CD4-positive, alpha-beta T cell (primary cell): ENCODE measurements around the gene WDR86. TPM values are rescaled to one million over a fixed set of nuclear protein-coding genes. Genes with fewer than 3 reads are reported as not detected.

Experiments
- ATAC-seq: fragments of 200-7000 bp; cut with Tn5 transposase; one replicate; pipeline ENCODE4 v1.10.0; 2022; ENCODE audit warnings: mild to moderate bottlenecking; ENCODE audit not compliant: poor library complexity
- CTCF ChIA-PET: fragments of 350-600 bp; sonication (Branson Sonifier 250); formaldehyde crosslinking; loops from one replicate; lab custom pipeline; 2021; ENCODE audit warnings: antibody characterized with exemption, inconsistent platforms; lab: Charles Lee
- POLR2A ChIA-PET: fragments of 350-600 bp; sonication (Branson Sonifier 250); formaldehyde crosslinking; loops from one replicate; lab custom pipeline; 2021; ENCODE audit warnings: antibody characterized with exemption, inconsistent platforms; lab: Charles Lee
- DNase-seq, 14 experiments: peaks; one replicate each; pipeline ENCODE4 v3.0.0-alpha.2; 2013 to 2020; ENCODE audit warnings: mixed read lengths in 2 of 14
- H3K27ac ChIP-seq, 2 donors: one replicate each; pipeline versions ENCODE4 v1.5.1 to v1.7.0; 2013; ENCODE audit warnings: low read length in 2 of 2, low read depth in 1 of 2, mild to moderate bottlenecking in 1 of 2
- H3K27me3 ChIP-seq, 2 experiments: 1 replicate in 1 of 2; 2 replicates in 1 of 2; pipeline versions ENCODE4 v1.6.1 to v1.7.0; 2013; ENCODE audit warnings: low read length in 2 of 2, control low read depth in 1 of 2, mild to moderate bottlenecking in 1 of 2, moderate library complexity in 1 of 2; ENCODE audit not compliant: insufficient read depth in 2 of 2, control insufficient read depth in 1 of 2
- H3K36me3 ChIP-seq: one replicate; pipeline ENCODE4 v1.6.1; 2013; ENCODE audit warnings: low read length, control low read depth; ENCODE audit not compliant: insufficient read depth
- H3K4me1 ChIP-seq: one replicate; pipeline ENCODE4 v1.6.1; 2013; ENCODE audit warnings: low read length, control low read depth; ENCODE audit not compliant: insufficient read depth
- H3K4me3 ChIP-seq: one replicate; pipeline ENCODE4 v1.5.1; 2013; ENCODE audit warnings: mild to moderate bottlenecking, low read length, moderate library complexity
- H3K9me3 ChIP-seq, 2 experiments: 1 replicate in 1 of 2; 2 replicates in 1 of 2; pipeline versions ENCODE4 v1.6.1 to v1.7.0; 2013; ENCODE audit warnings: low read length in 2 of 2, mild to moderate bottlenecking in 2 of 2, control low read depth in 1 of 2, moderate library complexity in 1 of 2; ENCODE audit not compliant: control insufficient read depth in 1 of 2, insufficient read depth in 1 of 2
- H3K27ac Mint-ChIP-seq: one replicate; pipeline ENCODE4 v1.8.0; 2020; ENCODE audit warnings: mixed read lengths
- H3K27me3 Mint-ChIP-seq: one replicate; pipeline ENCODE4 v1.8.0; 2021; ENCODE audit warnings: mixed read lengths
- H3K36me3 Mint-ChIP-seq: one replicate; pipeline ENCODE4 v1.8.0; 2021; ENCODE audit warnings: low read depth, mixed read lengths
- H3K4me1 Mint-ChIP-seq: one replicate; pipeline ENCODE4 v1.8.0; 2021; ENCODE audit warnings: low read depth, mixed read lengths
- H3K4me3 Mint-ChIP-seq: one replicate; pipeline ENCODE4 v1.8.0; 2020; ENCODE audit warnings: mild to moderate bottlenecking, mixed read lengths
- H3K9me3 Mint-ChIP-seq: one replicate; pipeline ENCODE4 v1.8.0; 2020; ENCODE audit warnings: mixed read lengths
- CTCF ChIP-seq: fragments of 200-600 bp; IDR thresholded peaks from one replicate; pipeline ENCODE4 v1.8.0; 2022; ENCODE audit warnings: antibody characterized with exemption, mild to moderate bottlenecking
- intact Hi-C, 2 experiments: fragments of 100-400 bp; cut with DNase I in 1 of 2; cut with micrococcal nuclease in 1 of 2; formaldehyde crosslinking; loops; one replicate each; pipeline versions ENCODE4 v1.15.1 to v1.9.0; 2023 to 2025; cut with DNase I, micrococcal nuclease
- total RNA-seq, 174 experiments: library from RNA in 2 of 174; stranded (reverse) in 2 of 174; gene quantifications; one replicate each; pipeline ENCODE4 v1.2.3 and lab custom pipeline; 2021 to 2026

WDR86 gene
- total RNA-seq, 2 experiments from 2014 or later = 5.6 to 6.2 TPM

- TF ChIP-seq CTCF = no peak
- POLR2A ChIA-PET = no interaction called here
- intact Hi-C loops = no loop called here
- Mint-ChIP-seq H3K27ac (no peak overlapping the region), H3K4me3 (no peak overlapping the region), H3K27me3 (no peaks in the 10 kb centered on the region), H3K36me3 (no peaks in the 10 kb centered on the region), H3K9me3 (no peaks in the 10 kb centered on the region), H3K4me1 (peaks cover 6% of the 10 kb centered on the region)
- ATAC-seq (no peak), DNase-seq (no peak)
- H3K36me3 ChIP-seq = no peaks in the 10 kb centered on the region
- H3K27me3 ChIP-seq = no peaks in the 10 kb centered on the region
- CTCF ChIA-PET = no interaction called here
- H3K4me1 ChIP-seq = peaks cover 48% of the 10 kb centered on the region
- no peak overlapping the region for H3K4me3 ChIP-seq
- no peak overlapping the region for H3K27ac ChIP-seq
- peaks cover 5 to 12% of the 10 kb centered on the region in 2 experiments for H3K9me3 ChIP-seq
Observed at GRCh38 chr7:151399305-151399601, 10.6 kb downstream of the WDR86 start.

- intact Hi-C loops = no loop called here
- H3K9me3 ChIP-seq = peaks cover 5 to 12% of the 10 kb centered on the region in 2 experiments
- POLR2A ChIA-PET = no interaction called here
- H3K36me3 Mint-ChIP-seq = no peaks in the 10 kb centered on the region
- ATAC-seq (no peak), DNase-seq (no peak)
- H3K4me1 ChIP-seq = peaks cover 42% of the 10 kb centered on the region
- CTCF ChIA-PET = no interaction called here
- no peaks in the 10 kb centered on the region for H3K36me3 ChIP-seq
- H3K27me3 Mint-ChIP-seq = no peaks in the 10 kb centered on the region
- no peak overlapping the region for H3K4me3 Mint-ChIP-seq
- H3K4me3 ChIP-seq = no peak overlapping the region
- H3K27ac Mint-ChIP-seq = no peak overlapping the region
- peaks cover 6% of the 10 kb centered on the region for H3K4me1 Mint-ChIP-seq
- no peaks in the 10 kb centered on the region for H3K27me3 ChIP-seq
- no peaks in the 10 kb centered on the region for H3K9me3 Mint-ChIP-seq
- TF ChIP-seq CTCF = no peak
- no peak overlapping the region for H3K27ac ChIP-seq
Observed at GRCh38 chr7:151398446-151399304, 11.2 kb downstream of the WDR86 start.

DNA sequence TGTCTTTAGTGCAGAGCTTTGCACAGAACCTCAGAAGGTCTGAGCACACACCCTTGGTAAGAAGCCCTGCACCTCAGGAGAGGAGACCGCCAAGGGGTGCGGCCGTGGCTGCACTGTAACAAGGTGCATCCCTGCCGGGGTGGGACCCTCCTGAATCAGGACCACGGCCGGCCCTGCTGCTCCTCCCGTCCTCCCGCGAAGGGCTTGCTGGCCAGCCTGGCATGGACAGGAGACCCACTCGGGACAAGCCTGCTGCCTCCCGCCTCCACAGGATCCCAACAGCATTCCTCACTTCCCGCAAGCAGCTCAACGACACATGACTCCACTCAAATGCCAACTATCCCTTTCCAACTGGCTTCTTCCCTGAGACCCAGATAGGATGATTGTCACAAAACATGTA, 12.8 kb downstream of the WDR86 start:
- ATAC-seq (no peak), DNase-seq (no peak)
- Histone ChIP-seq H3K4me3 (no peak overlapping the region), H3K4me1 (peaks cover 39% of the 10 kb centered on the region), H3K9me3 (peaks cover 5 to 12% of the 10 kb centered on the region in 2 experiments), H3K27me3 (no peaks in the 10 kb centered on the region), H3K36me3 (no peaks in the 10 kb centered on the region), H3K27ac (peak overlapping the region in 1 of 2 donors; percentile 51)
- intact Hi-C loops = no loop called here
- Mint-ChIP-seq H3K27me3 (no peaks in the 10 kb centered on the region), H3K4me3 (no peak overlapping the region), H3K4me1 (peaks cover 6% of the 10 kb centered on the region), H3K36me3 (no peaks in the 10 kb centered on the region), H3K9me3 (no peaks in the 10 kb centered on the region), H3K27ac (no peak overlapping the region)
- ChIA-PET POLR2A (interaction anchor here (1.0 kb wide), 1 partner anchor 13 kb away, joined by 3 read pairs; the partner anchor contains the start of gene WDR86), CTCF (no interaction called here)
- no peak for TF ChIP-seq CTCF
